ENCODE results near the gene GJC2.
"Not testable (repeated sequence)": the region's sequence is repeated elsewhere in the genome, so short reads cannot be mapped to it uniquely, and the experiment has no call there.

The GJC2 gene

DNA sequence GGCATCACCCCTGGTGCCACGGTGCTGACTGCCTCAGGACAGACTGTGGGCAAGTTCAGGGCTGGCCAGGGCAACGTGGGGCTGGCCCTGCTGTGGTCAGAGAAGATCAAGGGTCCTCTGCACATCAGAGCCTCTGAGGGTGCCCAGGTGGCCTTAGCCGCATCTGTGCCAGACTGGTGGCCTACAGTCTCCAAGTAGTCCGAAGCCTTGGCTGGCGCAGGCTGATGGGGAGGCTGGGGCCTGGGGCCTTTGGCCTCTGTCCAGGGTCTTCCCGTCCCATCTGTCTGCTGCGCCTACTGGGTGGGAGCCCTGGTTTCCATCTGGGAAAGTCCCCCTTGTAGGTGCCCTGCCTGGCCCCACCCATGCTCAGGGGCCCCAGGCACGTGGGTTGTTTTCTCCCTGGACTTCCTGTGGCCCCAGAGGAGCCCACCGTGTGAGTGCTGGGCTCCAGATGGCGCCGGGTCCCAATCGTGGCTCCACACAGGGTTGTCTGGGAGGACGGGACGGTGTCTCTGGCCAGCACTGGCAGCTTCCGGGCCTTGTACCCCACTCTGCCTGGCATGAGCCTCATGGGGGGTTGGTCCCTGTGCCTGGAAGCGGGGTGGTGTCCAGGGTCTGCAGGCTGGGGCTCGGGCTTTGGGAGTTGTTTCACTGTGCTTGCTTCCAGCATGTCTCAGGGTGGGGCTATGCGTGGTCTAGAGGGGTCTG is 25.7 kb downstream of the GJC2 start:
- Mint-ChIP-seq H3K4me3 (no peak overlapping the region), H3K27ac (no peak overlapping the region), H3K27me3 (no peaks in the 10 kb centered on the region), H3K36me3 (ENCODE audit: low read depth) (peaks cover 10% of the 10 kb centered on the region), H3K4me1 (ENCODE audit: low read depth) (peaks cover 8% of the 10 kb centered on the region), H3K9me3 (no peaks in the 10 kb centered on the region)
- no peak for DNase-seq

DNA sequence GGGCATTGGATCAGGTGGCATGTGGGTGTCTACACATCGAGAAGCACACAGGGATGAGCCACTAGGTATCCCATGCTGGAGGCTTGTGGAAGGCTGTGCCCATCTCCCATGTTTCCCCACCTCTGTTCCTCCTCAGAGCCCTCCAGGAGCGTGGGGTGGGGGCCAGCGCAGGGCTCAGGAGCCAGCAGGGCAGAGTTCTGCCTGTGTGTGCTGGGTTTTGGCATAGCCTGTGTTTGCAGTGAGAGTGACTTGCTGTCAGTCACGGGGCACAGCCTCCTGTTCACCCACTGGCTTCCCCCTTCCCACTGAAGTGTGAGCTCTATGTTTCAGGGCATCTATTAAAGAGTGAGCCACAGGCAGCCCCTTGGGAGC is 26.3 kb downstream of the GJC2 start:
- DNase-seq = no peak
- peaks cover 8% of the 10 kb centered on the region for H3K4me1 Mint-ChIP-seq (ENCODE audit: low read depth)
- no peak overlapping the region for H3K4me3 Mint-ChIP-seq
- peaks cover 10% of the 10 kb centered on the region for H3K36me3 Mint-ChIP-seq (ENCODE audit: low read depth)
- no peaks in the 10 kb centered on the region for H3K9me3 Mint-ChIP-seq
- H3K27me3 Mint-ChIP-seq = no peaks in the 10 kb centered on the region
- H3K27ac Mint-ChIP-seq = no peak overlapping the region

DNA sequence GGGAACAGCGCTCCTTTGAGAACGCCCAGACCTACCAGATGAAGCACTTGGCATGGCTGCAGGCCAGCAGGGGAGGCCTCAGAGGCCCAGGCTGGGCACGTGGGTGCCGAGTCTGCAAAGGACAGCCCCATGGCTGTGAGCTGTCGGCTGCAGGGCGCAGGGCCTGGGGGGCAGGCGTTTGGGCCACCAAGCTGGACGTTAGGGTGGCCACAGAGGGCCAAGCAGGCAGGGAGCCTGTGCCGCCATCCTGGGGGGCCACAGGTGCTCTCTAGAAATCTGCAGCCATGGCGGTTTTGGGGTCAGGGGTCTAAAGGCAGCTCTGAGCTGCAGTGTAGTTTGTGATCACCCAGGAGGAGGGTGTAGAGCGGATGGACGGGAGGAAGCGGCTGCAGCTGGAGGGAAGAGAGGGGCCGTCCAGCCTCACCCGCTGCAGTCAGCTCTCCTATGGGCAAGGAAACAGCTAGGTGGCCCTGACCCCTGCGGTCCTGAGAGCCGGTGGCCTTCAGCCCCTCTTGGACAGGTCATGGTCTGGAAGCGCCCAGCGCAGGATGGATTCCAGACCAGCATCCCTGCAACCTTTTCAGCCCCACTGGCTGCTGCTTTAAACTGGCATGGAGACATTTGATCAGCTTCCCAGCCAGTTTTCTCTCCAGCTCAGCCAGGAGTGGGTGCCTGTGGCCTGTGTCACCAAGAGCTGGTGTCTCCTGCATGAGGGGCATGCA is 26.9 kb downstream of the GJC2 start:
- Mint-ChIP-seq H3K27ac (no peak overlapping the region), H3K36me3 (ENCODE audit: low read depth) (peaks cover 10% of the 10 kb centered on the region), H3K9me3 (no peaks in the 10 kb centered on the region), H3K27me3 (no peaks in the 10 kb centered on the region), H3K4me1 (ENCODE audit: low read depth) (peaks cover 8% of the 10 kb centered on the region), H3K4me3 (no peak overlapping the region)
- no peak for DNase-seq

DNA sequence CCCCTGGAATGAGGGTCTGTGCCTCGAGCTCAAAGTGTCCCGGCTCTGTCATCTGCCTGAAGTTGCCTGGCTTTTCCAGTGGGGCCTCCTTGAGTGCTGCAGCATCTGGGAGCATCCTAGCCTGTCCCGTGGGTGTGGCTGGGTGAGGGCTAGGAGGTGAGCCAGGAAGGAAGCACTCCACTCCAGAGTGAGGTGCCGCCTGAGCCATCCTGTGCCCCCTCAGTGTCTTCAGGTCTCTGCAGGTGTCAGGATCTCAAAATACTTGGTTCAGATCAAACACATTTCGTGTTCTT is 27.4 kb downstream of the GJC2 start:
- DNase-seq = no peak
- Mint-ChIP-seq H3K27me3 (no peaks in the 10 kb centered on the region), H3K27ac (no peak overlapping the region), H3K9me3 (no peaks in the 10 kb centered on the region), H3K4me3 (no peak overlapping the region), H3K4me1 (ENCODE audit: low read depth) (peaks cover 7% of the 10 kb centered on the region), H3K36me3 (ENCODE audit: low read depth) (peaks cover 10% of the 10 kb centered on the region)

DNA sequence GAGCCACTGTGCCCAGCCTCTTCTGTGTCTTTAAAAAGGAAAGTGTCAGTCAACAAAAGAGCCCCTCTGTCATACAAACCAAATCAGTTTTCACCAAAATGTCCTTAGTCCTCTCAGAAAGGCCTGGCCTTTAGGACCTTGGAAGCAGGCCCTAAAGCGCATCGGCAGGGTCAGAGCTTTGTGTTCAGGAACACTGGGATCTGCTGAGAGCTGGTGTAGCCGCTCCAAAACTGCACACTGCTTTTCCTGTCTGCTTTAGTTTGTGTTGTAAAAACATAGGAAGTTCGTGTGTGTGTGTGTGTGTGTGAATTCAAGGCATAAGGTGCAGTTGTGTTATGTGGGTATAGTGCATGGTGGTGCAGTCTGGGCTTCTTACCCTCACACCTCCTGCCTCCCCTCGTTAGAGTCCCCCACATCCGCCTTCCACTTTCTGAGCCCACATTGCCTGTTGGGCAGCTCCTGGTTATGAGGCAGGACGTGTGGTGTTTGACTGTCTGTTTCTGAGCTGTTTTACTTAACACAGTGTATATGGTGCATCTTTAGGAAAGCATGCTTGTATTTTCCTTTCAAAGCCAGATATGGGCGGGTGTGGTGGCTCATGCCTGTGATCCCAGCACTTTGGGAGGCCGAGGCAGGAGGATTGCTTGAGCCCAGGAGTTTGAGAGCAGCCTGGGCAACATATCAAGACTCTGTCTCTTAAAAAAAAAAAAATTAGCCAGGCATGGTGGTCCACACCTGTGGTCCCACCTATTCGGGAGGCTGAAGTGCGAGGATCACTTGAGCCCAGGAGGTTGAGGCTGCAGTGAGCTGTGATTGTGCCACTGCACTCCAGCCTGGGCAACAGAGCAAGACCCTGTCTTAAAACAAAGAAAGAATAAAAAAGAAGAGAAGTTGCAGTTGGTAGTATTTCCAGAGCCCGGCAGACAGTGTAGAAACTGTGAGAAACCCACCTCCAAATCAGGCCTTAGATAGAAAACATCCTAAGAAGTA is 28.3 kb downstream of the GJC2 start:
- no peaks in the 10 kb centered on the region for H3K9me3 Mint-ChIP-seq

DNA sequence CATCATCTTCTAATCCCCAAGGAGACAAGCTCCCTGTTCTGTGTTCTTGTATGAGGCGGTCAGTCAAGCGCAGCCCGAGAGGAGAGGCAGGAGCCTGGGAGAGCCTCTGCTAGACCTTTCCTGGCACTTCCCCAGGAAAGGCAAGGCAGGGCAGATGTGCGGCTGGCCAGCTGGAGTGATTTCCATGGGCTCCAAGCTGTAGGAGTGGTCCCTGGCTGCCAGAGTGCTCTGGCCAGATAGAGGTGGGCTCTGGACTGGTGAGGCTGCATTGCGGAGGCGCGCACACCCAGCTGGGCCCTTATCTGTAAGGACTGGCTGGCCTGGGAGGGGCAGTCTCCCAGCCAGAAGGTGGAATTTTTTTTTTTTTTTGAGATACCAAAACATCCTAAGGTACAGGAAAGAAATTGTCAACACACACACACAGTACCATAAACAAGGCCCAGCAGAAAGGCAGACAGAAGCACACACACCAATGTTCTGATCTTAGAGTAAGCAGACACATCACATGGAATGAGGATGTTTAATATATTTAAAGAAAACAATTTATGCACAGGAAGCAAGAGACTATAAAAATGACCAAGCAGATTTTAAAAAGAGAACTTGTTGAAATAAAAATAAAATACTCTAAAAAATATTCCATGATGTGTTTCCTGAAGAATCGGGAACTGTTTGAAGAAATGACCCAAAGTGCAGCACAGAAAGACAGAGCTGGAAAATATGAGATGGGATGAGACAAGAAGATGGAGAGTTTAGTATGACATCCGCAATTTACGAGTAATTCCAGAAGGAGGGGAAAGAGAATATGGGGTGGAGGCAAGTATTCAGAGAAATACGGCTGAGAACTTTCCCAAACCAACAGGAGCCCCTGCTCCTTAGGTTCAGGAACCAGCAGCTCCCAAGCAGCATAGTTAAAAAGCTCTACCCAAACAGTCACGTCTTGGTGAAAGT is 29.3 kb downstream of the GJC2 start:
- H3K36me3 Mint-ChIP-seq (ENCODE audit: low read depth) = peaks cover 10% of the 10 kb centered on the region
- H3K27me3 Mint-ChIP-seq = no peaks in the 10 kb centered on the region
- peak overlapping the region; percentile 63 for H3K27ac Mint-ChIP-seq
- no peaks in the 10 kb centered on the region for H3K4me1 Mint-ChIP-seq (ENCODE audit: low read depth)
- H3K4me3 Mint-ChIP-seq = no peak overlapping the region
- no peak for DNase-seq
- H3K9me3 Mint-ChIP-seq = no peaks in the 10 kb centered on the region

More for the DNA sequence above, 28.3 kb downstream of the GJC2 start:
- Mint-ChIP-seq H3K36me3 (ENCODE audit: low read depth) (peaks cover 10% of the 10 kb centered on the region), H3K4me1 (ENCODE audit: low read depth) (peaks cover under 1% of the 10 kb centered on the region), H3K27ac (peak overlapping the region; percentile 63), H3K27me3 (no peaks in the 10 kb centered on the region), H3K4me3 (no peak overlapping the region)
- DNase-seq = peak; percentile 13

DNA sequence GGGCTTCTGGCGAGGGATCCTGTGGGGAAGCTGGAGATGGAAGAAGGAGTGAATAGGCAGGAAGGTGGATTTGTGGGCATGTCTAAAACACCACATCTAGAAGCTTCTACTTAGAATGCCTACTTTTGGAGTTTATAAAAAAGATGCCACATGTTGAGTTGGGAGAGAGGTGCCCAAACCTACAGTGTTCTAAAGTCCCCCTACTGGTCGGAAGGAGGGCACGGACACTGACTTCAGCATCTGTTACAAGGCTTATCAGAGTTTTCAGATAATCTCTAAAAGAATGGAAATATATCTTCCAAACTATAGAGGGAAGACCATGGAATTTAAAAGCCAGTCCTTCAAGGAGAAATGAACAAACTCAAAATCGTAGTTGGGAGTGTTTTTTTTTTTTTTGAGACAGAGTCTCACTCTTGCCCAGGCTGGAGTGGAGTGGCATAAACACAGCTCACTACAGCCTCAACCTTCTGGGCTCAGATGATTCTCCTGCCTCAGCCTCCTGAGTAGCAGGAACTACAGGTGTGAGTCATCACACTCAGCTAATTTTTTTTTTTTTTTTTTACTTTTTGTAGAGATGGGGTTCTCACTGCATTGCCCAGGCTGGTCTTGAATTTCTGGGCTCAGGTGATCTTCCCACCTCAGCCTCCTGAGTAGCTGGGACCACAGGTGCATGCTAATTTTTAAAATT is 30.7 kb downstream of the GJC2 start:
- DNase-seq = no peak
- no peaks in the 10 kb centered on the region for H3K27me3 Mint-ChIP-seq
- no peak overlapping the region for H3K4me3 Mint-ChIP-seq
- H3K27ac Mint-ChIP-seq = no peak overlapping the region
- H3K9me3 Mint-ChIP-seq = no peaks in the 10 kb centered on the region
- peaks cover 4% of the 10 kb centered on the region for H3K36me3 Mint-ChIP-seq (ENCODE audit: low read depth)
- peaks cover 4% of the 10 kb centered on the region for H3K4me1 Mint-ChIP-seq (ENCODE audit: low read depth)

DNA sequence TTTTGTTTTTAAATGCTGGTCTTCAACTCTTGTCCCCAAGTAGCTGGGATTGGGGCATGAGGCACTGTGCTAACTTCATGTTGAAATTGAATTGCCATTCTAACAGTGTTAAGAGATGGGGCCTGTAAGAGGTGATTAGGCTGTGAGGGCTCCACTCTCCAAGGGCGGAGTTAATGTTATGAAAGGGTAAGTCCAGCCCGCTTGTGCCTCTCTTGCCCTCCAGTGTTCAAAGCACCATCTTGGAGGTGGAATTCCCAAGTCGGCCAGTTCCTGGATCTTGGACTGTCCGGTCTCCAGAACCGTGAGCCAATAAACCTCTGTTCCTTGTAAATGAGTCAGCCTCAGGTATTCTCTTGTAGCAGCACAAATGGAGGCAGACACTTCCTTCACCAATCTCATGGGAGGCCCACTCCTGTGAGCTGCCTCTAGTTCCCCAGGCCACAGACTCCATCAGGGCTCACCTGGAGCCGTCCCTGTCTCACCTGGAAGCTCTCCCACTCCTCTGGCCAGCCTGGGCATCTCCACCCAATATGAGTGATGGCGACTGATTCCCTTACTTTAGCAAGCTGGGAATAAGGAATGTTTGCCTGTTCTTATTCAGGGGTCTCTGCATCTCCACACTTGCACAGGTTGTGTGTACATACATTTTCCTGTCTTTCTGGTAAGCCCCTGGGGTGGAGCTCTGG is 31.4 kb downstream of the GJC2 start:
- Mint-ChIP-seq H3K27me3 (no peaks in the 10 kb centered on the region), H3K36me3 (ENCODE audit: low read depth) (peaks cover 4% of the 10 kb centered on the region), H3K27ac (no peak overlapping the region), H3K4me3 (no peak overlapping the region), H3K4me1 (ENCODE audit: low read depth) (peaks cover 11% of the 10 kb centered on the region), H3K9me3 (no peaks in the 10 kb centered on the region)
- DNase-seq = no peak

DNA sequence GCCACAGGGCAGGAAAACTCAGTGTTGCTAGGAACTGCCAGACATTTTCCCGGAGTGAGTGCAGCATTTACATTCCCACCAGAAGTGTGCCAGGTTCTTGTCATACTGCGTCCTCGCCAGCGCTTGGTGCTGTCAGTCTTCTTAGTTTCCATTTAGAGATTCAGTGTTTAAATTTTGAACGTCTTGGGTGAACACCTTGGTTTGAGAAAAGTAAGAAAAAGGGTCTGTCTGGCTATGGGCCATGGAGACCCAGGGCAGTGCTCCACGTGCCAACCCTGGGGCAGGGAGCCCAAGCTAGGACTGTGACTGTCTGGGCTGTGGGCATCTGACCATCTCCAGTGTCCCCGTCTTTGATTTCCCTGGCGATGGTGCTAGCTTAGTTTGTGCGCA is 31.9 kb downstream of the GJC2 start:
- H3K9me3 Mint-ChIP-seq = no peaks in the 10 kb centered on the region
- H3K27ac Mint-ChIP-seq = no peak overlapping the region
- peaks cover 4% of the 10 kb centered on the region for H3K36me3 Mint-ChIP-seq (ENCODE audit: low read depth)
- H3K4me1 Mint-ChIP-seq (ENCODE audit: low read depth) = peaks cover 15% of the 10 kb centered on the region
- no peak for DNase-seq
- no peak overlapping the region for H3K4me3 Mint-ChIP-seq
- H3K27me3 Mint-ChIP-seq = no peaks in the 10 kb centered on the region

DNA sequence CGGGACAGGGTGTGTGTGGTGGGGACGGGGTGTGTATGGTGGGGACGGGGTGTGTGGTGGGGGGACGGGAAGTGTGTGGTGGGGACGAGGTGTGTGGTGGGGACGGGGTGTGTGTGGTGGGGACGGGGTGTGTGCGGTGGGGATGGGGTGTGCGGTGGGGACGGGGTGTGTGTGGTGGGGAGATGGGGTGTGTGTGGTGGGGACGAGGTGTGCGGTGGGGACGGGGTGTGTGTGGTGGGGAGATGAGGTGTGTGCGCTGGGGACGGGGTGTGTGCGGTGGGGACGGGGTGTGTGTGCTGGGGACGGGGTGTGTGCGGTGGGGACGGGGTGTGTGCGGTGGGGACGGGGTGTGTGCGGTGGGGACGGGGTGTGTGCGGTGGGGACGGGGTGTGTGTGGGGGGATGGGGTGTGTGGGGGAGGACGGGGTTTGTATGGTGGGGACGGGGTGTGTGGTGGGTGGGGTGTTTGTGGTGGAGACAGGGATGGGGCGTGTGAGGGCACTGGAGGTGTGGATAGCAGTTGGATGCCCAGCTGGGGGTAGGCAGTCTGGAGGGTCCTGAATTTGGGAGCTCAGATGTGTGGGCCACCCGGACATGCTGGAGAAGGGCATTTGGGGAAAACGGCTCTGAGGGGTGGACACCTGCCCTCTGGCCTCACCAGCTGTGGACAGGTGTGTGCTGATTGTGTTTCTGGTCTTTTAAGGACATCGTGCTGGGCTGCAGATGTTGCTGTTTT is 32.7 kb downstream of the GJC2 start:
- peaks cover 16% of the 10 kb centered on the region for H3K4me1 Mint-ChIP-seq (ENCODE audit: low read depth)
- DNase-seq = no peak
- no peak overlapping the region for H3K27ac Mint-ChIP-seq
- H3K27me3 Mint-ChIP-seq = no peaks in the 10 kb centered on the region
- no peak overlapping the region for H3K4me3 Mint-ChIP-seq
- peaks cover 4% of the 10 kb centered on the region for H3K36me3 Mint-ChIP-seq (ENCODE audit: low read depth)
- H3K9me3 Mint-ChIP-seq = no peaks in the 10 kb centered on the region

DNA sequence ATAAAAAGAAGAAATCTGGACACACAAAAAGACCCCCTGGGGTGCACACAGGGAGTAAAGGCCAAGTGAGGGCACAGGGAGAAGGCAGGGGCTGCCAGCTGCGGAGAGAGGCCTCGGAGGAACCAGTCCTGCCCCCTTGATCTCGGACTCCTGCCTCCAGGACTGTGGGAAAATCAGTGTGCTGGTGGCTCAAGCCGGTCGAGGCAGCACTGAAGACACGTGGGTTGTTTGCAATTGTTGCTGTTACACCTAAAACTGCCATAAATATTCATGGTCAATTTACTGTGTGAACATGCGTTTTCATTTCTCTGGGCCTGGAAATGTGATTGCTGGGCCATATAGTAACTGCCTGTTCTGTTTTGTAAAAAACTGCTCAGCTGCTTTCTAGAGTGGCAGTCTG is 34.4 kb downstream of the GJC2 start:
- Mint-ChIP-seq H3K9me3 (no peaks in the 10 kb centered on the region), H3K4me3 (no peak overlapping the region), H3K4me1 (ENCODE audit: low read depth) (peaks cover 23% of the 10 kb centered on the region), H3K27ac (no peak overlapping the region), H3K36me3 (ENCODE audit: low read depth) (no peaks in the 10 kb centered on the region), H3K27me3 (no peaks in the 10 kb centered on the region)
- DNase-seq = no peak

DNA sequence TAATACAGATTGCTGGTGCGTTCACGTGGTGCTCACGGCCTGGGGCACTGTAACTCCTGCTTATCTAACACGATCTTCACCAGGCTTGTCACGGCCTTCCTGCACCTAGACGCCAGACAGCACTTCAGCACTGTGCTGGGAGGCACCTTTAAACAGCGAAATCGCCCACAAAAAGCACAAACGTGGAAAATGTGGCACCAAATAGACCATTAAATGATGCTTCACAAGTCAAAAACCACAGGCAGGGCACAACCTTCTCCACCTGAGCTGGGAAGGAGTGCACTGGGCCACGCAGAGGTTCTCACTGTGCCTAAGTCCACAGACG is 35.9 kb downstream of the GJC2 start:
- no peak overlapping the region for H3K4me3 Mint-ChIP-seq
- DNase-seq = no peak

DNA sequence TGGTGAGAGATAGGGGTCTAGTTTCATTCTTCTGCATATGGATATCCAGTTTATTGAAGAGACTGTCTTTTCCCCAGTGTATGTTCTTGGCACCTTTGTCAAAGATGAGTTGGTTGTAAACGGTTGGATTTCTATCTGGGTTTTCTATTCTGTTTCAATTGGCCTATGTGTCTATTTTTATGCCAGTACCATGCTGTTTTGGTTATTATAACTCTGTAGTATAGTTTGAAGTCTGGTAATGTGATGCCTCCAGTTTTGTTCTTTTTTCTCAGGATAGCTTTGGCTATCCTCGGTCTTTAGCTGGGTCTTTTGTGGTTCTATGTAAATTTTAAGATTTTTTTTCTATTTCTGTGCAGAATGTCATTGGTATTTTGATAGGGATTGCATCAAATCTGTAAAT is 38.5 kb downstream of the GJC2 start:
- DNase-seq; H3K36me3 Mint-ChIP-seq (ENCODE audit: low read depth); H3K27ac Mint-ChIP-seq; H3K27me3 Mint-ChIP-seq; H3K4me3 Mint-ChIP-seq; H3K9me3 Mint-ChIP-seq: not testable (repeated sequence)
- peaks cover 25% of the 10 kb centered on the region for H3K4me1 Mint-ChIP-seq (ENCODE audit: low read depth)

More for the DNA sequence above, 35.9 kb downstream of the GJC2 start:
- H3K36me3 Mint-ChIP-seq (ENCODE audit: low read depth) = no peaks in the 10 kb centered on the region
- no peaks in the 10 kb centered on the region for H3K9me3 Mint-ChIP-seq
- peak overlapping the region; percentile 61 for H3K27ac Mint-ChIP-seq
- H3K4me1 Mint-ChIP-seq (ENCODE audit: low read depth) = peaks cover 25% of the 10 kb centered on the region
- H3K27me3 Mint-ChIP-seq = no peaks in the 10 kb centered on the region
